ENCODE measurements around the gene UBAP1. TPM values are rescaled to one million over a fixed set of nuclear protein-coding genes. Genes with fewer than 3 reads are reported as not detected.
"Not testable (repeated sequence)": the region's sequence is repeated elsewhere in the genome, so short reads cannot be mapped to it uniquely, and the experiment has no call there.

The UBAP1 gene
- total RNA-seq, 6 experiments from 2014 or later = 36.7 to 43.9 (median 41.4) TPM

GRCh38 chr9:34246453-34246852 lies 67.6 kb downstream of the UBAP1 start:
- Mint-ChIP-seq H3K27ac (no peak overlapping the region), H3K9me3 (no peaks in the 10 kb centered on the region), H3K4me3 (no peak overlapping the region), H3K36me3 (ENCODE audit: low read depth) (peaks cover 26% of the 10 kb centered on the region), H3K27me3 (ENCODE audit: insufficient read depth) (peaks cover 4% of the 10 kb centered on the region), H3K4me1 (ENCODE audit: low read depth) (peaks cover 5% of the 10 kb centered on the region; the same call in 1 of the 2 replicates)
- TF ChIP-seq CTCF (IDR thresholded peaks at IDR 0.05) = no peak
- no peak for DNase-seq

- not testable (repeated sequence) for H3K4me3 Mint-ChIP-seq; H3K27ac Mint-ChIP-seq; H3K27me3 Mint-ChIP-seq (ENCODE audit: insufficient read depth); H3K4me1 Mint-ChIP-seq (ENCODE audit: low read depth); H3K9me3 Mint-ChIP-seq; DNase-seq
- peak; percentile 45; the same call in 1 of the 2 replicates for TF ChIP-seq CTCF (IDR thresholded peaks at IDR 0.05)
- H3K36me3 Mint-ChIP-seq (ENCODE audit: low read depth) = peaks cover 19% of the 10 kb centered on the region
Observed at GRCh38 chr9:34247782-34248181, 68.9 kb downstream of the UBAP1 start.

GRCh38 chr9:34249274-34249673 lies 70.4 kb downstream of the UBAP1 start:
- TF ChIP-seq CTCF (IDR thresholded peaks at IDR 0.05) = no peak
- Mint-ChIP-seq H3K27ac (peak overlapping the region; percentile 16; the same call in 1 of the 2 replicates), H3K36me3 (ENCODE audit: low read depth) (peaks cover 9% of the 10 kb centered on the region), H3K4me1 (ENCODE audit: low read depth) (peaks cover 24% of the 10 kb centered on the region), H3K4me3 (no peak overlapping the region), H3K27me3 (ENCODE audit: insufficient read depth) (peaks cover 4% of the 10 kb centered on the region), H3K9me3 (no peaks in the 10 kb centered on the region)
- DNase-seq = no peak

- DNase-seq = no peak
- peaks cover 9% of the 10 kb centered on the region for H3K36me3 Mint-ChIP-seq (ENCODE audit: low read depth)
- no peak for TF ChIP-seq CTCF (IDR thresholded peaks at IDR 0.05)
- no peaks in the 10 kb centered on the region for H3K9me3 Mint-ChIP-seq
- H3K27me3 Mint-ChIP-seq (ENCODE audit: insufficient read depth) = peaks cover 4% of the 10 kb centered on the region
- H3K27ac Mint-ChIP-seq = no peak overlapping the region
- H3K4me1 Mint-ChIP-seq (ENCODE audit: low read depth) = peaks cover 39% of the 10 kb centered on the region
- H3K4me3 Mint-ChIP-seq = no peak overlapping the region
Observed at GRCh38 chr9:34250721-34251120, 71.9 kb downstream of the UBAP1 start.

GRCh38 chr9:34252016-34252415 lies 73.2 kb downstream of the UBAP1 start:
- peak overlapping the region; percentile 16; the same call in 1 of the 2 replicates for H3K27ac Mint-ChIP-seq
- H3K36me3 Mint-ChIP-seq (ENCODE audit: low read depth) = peaks cover 9% of the 10 kb centered on the region
- TF ChIP-seq CTCF (IDR thresholded peaks at IDR 0.05) = no peak
- peaks cover 52% of the 10 kb centered on the region for H3K4me1 Mint-ChIP-seq (ENCODE audit: low read depth)
- DNase-seq = no peak
- peaks cover 4% of the 10 kb centered on the region for H3K27me3 Mint-ChIP-seq (ENCODE audit: insufficient read depth)
- no peaks in the 10 kb centered on the region for H3K9me3 Mint-ChIP-seq
- H3K4me3 Mint-ChIP-seq = no peak overlapping the region

All from HFFc6 (cell line).